Spleen (tissue), 7 donors: ENCODE data around the gene SEPTIN2.

ENCODE experiments used
- CTCF ChIP-seq, 11 experiments: fragments of 200-600 bp in 7 of 11; fragments of 450-650 bp in 4 of 11; sonication (generic) in 4 of 11; IDR thresholded peaks in 8 of 11; conservative IDR thresholded peaks in 3 of 11; 1 replicate in 7 of 11; 2 replicates in 4 of 11; pipeline versions ENCODE4 v1.4.0 to v1.8.0; 2016 to 2021; ENCODE audit warnings: antibody characterized with exemption in 11 of 11, inconsistent platforms in 4 of 11, mild to moderate bottlenecking in 1 of 11
- POLR2A ChIP-seq, 3 donors: fragments of 450-650 bp; IDR thresholded peaks; one replicate each; pipeline ENCODE4 v1.5.1; 2017; ENCODE audit warnings: antibody characterized with exemption in 3 of 3, mild to moderate bottlenecking in 1 of 3
- donor health status: DM: no; HTN: no; CAD: no; lungs with moderate emphysema.
- donor health status: DM: no; HTN: no; CAD: no.
- donor health status: DM: no; HTN: no; CAD: no.

GRCh38 chr2:241317391-241317790, 1.7 kb downstream of the SEPTIN2 start:
- TF ChIP-seq CTCF (IDR thresholded peaks at IDR 0.05 in 8 of 11, conservative IDR thresholded peaks at IDR 0.05 in 3 of 11) (no peak), POLR2A (IDR thresholded peaks at IDR 0.05) (no peak)
